GM18520 (cell line): ENCODE data around the gene C1QTNF6.

Experiments
- ATAC-seq: cut with Tn5 transposase; IDR thresholded peaks from one replicate; pipeline ENCODE4 v1.9.1; 2021; ENCODE audit not compliant: unreplicated experiment

The C1QTNF6 gene

DNA sequence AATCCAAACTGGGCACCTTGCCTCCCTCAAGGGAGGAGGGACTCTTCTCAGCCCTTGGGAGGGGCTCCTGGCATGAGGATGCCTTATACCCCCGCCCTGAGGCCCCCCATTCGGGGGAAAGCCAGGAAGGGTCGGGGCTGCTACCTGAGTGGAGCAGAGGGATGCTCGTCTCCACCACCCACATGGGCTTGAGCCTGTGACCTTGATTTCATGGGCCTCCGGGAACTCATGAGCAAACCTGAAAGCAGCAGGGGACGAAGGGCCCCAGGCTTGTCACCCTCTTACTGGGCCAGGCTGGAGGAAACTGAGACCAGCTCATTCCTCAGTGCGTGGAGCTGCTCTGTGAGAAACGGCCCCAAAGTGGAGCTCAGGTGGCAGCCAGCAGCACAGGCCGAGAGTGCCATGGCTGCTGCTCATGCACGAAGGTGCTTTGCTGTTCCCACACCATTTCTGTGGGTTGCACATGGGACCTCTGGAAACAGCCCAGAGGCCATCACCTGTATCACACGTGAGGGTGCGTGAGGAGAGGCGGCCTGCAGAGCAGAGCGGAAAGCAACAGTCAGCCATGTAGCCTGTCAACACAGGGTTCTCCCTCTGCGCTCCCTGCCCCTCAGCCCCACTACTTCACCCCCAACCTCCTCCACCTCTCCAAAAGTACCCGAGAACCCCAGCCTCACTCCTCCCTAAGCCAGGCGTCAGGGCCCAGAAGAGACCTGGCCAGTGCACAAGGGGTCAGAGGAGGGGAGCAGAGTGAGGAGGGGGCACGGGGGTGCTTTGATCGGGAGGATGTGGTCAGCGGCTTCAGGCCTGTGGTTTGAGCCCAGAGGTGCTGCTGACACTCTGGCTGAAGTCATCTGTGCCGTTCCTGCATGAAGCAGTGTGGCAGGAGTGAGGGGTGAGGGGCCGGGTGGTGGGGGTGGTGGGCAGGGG lies 24.2 kb downstream of the C1QTNF6 start:
- ATAC-seq: peak; percentile 28

DNA sequence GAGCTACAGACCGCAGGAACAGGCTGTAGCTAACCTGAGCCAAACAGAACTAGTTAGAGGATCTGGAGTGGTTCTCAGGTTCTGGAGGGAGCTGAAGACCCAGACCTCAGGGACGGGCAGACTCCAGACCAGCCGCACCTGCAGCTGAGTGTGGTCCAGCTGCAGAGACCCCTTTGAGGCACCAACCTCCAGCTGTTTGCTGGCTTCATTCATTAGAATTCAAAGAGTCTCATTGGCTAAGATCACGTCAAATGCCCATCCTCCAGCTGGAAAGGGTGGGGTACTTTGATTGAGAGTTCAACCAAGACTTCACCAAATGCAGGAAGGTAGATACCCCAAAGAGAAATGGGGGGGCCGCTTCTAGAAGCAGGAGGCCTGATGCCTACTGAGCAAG lies 25.0 kb downstream of the C1QTNF6 start:
- no peak for ATAC-seq

DNA sequence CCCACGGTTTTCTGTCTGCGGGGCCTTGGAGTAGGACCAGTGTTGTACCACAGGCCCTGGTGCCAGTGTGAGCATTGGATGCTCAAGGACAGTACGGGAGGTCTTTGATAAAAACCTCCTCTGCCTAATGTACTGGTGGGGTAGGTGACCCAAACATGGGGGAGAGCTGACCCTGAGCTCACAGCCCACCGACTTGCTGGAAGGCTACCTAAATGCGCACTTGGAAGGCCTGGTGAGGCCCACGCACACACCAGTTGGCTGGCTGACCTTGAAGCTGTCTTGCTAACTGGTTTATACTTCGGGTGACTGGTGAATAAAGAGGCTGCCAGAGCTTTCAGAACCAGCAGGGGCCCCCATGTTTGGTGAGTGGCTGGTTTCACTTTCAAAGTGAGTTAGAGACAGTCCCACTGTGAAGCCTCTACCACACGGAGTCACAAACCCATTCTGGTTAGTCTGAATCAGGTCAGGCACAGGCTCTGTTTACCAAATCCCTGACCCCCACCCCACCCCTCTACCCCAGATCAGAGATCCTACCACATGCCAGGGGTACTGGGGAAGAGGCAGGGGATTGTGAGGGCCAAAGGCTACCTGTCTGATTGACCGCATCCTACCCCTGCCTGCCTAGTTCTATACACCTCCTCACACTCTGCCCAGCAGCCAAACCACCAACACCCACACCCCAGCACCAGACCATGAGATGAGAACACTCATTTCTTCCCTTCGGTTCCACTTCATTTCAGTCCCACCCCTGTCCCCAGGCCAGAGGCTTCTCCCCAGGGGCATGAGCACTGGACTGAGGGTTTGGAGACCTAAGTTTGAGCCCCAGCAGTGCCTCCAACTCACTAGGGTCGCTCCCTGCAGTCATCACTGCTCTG lies 25.6 kb downstream of the C1QTNF6 start:
- ATAC-seq: peak; percentile 38

DNA sequence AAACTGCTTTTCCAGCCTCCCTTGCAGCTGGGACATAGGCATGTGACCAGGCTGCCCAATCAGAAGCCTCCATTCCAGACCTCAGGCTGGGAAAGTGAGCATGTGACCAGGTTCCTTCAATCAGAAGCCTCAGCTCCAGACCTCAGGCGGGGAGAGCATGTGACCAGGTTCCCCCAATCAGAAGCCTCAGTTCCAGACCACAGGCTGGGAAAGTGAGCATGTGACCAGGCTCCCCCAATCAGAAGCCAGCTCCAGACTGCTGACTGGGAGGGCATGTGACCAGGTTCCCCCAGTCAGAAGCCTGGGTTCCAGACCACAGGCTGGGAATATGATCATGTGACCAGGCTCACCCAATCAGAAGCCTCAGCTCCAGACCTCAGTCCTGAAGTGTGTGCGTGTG lies 26.6 kb downstream of the C1QTNF6 start:
- no peak for ATAC-seq

DNA sequence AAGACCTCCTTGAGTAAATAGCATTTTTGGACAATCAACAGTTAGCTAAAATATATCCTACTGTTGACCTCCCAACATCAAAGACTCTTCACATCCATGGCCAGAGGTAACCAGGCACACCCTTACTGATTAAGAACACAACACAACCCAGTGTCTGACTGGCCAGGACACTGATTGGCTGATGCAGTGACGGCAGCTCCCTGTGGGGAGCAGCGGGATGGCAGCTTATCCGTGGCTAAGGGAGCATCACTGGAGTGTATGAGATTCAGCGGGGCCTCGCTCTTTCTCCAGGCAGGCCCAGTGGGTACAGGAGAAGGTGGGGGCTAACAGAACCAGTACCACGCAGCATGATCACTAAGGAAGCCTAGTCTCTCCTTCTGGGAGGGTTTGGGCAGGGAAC lies 28.0 kb downstream of the C1QTNF6 start:
- no peak for ATAC-seq

DNA sequence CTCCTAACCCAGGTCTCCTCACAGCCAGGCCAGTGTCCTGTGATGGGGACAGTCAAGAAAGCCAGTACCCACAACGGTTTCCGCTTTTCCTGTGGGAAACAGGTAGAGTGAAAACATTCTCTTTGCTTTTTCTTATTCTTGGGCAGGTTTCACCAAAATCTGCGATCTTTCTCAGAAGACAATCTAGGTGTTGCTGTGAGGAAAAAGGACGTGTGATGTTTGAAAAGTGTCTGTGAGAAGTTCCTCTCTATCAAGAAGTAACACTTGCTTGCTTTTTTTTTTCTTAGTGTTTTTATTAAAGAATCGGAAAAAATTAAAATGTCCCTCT lies 29.1 kb downstream of the C1QTNF6 start:
- ATAC-seq: no peak

DNA sequence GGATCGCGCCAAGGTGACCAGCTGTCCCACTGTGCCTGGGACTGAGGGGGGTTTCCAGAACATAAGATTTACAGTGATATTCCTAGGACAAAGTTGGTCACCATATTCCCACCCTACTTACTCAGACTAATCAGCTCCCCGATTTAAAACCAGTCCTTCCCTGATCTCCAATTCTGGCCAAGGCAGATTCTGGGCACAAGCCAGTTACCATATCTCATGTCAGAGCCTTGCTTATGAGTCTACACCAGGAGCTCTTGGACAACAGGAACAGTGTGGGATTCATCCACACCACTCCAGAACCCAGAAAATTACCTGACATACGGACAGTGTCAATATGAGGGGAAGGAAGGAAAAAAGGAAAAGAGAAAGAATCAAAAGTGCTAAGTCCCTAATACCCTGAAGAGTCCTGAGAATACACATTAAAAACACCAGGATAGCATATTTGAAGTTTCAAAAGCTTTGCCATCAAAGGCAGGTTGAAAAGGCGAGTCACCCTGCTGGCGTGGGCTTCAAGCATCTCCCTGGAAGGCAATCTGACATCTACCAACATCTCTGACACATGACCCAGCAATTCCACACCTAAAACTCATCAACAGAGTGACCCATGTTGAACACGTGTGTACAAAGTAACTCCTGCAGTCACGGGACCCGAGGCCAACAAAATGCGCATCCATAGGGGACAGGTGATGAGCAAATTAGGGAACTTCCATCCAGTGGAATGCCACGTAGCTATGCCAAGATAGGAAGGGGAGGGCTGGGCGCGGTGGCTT lies 30.3 kb downstream of the C1QTNF6 start:
- no peak for ATAC-seq

DNA sequence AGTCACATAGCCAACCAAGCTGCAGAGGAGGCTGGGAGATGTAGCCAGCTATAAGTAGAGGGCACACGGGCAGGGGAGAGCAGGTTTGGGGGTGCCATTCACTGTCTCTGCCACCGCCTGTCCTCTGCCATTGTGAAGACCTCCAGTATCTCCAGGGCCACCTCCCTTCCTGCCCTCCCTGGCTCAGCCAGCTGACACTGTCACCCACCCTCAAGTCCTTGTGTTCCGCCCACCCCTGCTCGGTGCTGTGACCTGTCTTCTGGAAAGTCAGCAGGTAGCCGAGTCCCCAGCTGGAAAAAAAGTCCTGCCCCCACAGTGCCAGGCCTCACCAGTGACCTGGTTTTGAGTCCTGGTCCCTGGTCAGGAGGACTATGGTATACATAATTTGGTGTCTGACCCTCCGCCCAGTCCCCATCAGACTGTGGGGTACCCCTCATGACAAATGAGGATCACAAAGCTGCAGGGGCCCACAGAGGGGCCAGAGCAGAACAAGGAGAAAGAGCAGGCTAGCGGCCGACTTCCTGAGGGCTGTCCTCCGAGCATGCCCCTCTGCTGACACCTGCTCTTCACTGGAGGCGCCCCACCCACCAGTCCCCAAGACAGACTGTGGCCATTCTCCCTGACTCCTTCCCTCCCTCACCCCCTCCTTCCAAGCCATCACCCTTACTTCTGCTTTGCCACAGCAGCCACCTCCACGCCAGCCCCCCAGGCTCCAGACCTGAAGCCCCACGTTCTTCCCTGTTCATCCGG lies 31.2 kb downstream of the C1QTNF6 start:
- no peak for ATAC-seq

DNA sequence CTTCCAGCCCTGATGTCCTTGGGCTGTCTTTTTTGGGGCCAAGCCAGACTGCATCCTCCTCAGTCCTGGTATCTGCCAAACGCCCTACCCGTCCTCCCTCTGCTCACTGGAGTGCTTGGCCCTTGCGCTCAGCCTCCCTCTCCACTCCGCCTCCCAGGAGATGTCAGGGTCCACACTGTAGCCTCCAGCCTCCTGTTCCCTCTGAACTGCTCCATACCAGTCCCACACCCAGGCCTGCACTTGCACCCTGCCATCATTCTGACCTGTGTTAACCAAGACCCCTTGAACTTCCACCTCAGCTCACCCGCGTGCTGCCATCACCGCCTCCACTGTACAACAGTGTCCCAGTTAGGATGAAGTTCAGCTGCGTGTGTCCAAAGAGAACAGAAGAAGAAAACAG lies 32.1 kb downstream of the C1QTNF6 start:
- ATAC-seq: no peak

DNA sequence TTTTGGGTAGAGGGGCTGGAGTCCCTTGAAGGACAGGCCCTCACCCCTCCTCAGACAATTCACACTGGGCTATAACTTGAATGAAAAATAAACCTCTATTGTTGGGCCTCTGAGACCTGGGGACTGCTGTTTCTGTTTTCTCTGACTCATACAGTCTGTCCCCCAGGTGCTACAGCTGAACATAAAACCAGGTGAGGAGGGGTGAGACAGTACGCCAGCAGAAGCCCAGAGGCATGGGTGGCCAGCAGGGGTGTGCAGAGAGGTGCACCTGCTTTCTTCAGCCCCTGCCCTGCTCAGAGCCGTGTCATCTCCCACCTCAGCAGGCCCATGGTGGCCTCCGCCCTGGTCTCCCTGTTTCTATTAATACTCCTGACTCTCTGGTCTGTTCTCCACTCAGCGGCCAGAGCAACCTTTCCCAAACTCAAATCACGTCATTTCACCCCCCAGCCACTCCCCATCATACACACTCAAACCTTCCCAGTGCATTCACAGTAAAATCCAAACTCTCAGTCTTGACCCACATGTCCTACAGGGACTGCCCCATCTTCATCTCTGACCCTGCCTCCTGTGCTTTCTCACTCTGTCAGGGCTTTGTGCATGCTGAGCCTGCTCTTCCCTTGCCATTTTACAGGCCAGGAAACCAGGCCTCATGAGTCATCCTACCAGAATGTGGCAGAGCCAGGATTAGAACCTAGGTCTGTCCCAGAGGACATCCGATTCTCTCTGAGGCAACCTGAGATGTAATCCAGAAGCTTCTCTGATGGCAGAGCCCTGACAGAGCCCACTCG lies 32.9 kb downstream of the C1QTNF6 start:
- ATAC-seq: no peak

DNA sequence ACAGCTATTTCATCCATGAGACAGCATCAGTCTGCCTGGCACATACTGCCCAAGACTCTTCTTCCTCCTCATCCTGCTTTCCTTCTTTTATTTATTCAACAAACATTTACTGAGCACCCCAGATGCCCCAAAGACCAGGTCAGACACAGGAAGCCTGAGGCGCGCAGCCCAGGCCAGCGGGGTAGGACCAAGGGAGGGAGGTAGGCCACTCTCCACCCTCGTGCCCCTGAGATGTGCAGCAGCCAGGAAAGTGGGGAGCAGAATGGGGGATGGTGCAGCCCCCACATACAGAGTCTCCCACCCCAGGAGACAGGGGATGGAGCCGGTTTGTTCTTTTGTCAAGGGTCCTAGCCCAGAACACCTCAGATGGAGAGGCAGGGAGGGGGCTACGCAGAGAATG lies 34.1 kb downstream of the C1QTNF6 start:
- no peak for ATAC-seq

DNA sequence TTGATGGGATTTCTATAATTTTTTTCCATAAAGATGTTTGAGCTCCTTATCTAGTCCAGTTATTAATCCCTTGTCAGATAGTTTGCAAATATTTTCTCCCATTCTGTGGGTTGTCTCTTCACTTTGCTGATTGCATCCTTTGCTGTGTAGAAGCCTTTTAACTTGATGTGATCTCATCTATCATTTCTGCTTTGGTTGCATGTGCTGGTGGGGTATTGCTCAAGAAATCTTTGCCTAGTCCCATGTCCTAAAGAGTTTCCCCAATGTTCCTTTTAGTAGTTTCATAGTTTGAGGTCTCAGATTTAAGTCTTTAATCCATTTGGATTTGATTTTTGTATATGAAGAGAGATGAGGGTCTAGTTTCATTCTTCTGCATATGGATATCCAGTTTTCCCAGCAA lies 36.6 kb downstream of the C1QTNF6 start:
- ATAC-seq: no peak

DNA sequence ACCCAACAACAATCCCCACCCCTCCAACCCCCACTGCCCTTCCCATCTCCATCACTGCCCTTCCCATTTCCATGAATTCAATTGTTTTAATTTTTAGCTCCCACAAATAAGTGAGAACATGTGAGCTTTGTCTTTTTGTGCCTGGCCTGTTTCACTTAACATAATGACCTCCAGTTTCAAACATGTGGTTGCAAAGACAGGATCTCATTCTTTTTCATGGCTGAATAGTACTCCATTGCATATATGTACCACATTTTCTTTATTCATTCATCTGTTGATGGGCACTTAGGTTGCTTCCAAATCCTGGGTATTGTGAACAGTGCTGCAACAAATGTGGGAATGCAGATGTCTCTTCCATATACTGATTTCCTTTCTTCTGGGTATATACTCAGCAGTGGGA lies 37.3 kb downstream of the C1QTNF6 start:
- ATAC-seq: no peak

DNA sequence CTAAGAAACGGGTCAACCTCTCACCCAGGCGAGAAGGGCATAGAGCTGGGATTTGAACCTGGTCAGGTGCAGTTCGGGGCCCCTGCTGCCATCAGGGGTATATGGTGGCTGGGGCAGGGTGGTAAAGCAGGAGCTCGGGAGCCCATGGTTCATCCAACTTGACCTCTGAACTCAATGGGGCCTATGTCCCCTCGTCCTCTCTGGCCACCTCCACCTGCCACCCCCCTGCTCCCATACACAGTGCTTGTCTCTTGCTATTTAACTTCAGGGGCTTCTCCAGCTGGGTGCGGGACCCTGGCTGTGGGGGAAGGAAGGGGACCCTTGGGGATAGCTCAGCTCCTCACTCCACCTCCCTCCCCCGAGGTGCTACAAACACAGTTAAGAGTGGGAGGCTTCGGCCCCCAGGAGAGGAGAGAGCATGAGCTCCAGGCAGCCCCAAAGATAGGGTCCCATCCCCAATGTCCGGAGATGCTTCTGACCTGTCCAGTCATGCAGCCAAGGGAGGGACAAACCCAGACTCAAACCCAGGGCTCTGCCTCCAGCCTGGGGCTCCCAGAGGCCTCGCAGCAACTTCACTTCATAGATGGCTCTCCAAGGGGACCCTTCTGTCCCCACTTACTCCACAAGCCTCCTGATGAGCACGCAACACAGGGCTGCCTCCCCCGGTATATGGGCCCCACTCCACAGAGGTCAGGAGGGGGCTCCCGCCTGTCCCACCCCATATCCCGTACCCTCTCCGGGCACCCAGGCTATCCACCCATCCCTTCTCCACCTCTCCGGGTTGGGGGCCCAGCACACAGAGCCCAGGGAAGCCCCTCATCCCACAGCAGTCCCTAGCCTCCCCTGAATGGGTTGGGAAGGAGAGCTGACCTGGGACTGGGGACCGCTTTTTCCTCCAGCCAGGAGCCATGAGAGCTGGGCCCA lies 39.0 kb downstream of the C1QTNF6 start:
- no peak for ATAC-seq

DNA sequence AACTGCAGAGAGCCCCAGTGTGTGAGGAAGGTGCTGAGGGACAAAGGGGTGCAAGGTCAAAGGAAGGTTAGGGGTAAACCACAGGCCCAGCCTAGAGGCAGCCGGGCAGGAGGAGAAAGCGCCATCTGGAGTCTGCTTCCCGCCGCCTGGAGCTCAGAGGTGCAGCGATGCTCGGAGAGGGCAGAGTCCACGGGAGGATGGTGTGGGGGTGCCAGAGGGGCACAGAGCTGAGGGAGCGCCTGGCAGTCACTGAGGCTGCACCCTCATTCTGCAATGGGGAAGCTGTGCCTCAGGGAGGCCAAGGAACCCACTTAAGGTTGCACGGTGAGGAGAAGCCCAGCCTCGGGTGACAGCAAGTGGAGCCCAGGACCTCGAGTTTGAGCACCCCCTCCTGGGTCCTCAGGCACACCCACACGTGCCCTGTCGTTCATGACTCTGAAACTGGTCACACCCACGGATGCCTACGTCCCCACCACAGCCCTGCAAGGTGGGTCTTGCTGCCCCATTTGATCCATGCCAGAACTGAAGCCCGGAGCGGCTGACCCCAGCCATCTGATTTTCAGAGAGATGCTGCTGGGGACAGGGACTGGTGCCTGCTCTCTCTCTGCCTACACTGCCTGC lies 39.9 kb downstream of the C1QTNF6 start:
- ATAC-seq: no peak

DNA sequence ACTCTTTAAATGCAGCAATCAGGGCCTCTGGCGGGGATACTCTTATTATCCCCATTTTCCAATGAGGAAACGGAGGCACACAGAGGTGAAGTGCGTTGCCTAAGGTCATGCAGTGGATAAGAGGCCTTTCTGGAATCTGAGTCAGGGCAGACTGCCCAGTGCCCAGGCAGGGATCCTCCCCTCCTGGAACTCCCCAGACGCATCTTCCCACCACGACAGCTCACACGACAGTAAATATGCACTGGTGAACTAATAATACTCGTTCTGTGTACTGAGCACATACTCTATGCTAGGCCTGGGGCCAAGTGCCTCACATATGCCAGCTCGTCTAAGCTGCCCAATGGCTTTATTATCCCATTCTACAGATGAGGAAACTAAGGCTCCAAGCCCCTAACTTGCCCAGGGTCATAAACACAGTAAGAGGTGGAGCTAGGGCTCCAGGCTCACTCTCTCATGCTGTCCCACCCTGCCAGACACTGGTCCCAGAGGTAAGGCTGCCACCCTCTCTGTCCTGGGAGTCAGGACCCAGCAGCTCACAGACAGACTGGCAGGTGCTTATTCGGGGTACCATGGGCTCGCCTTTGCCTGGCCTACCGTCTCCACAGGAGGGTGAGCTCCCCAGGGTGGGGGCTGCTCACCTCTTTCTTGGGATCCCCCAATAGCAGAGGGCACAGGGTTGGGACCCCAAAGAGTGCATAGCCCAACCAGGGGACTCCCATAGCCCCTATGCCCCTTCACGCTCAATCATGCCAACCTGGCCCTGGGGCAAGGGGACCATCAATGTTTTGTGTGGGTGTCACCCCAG lies 40.7 kb downstream of the C1QTNF6 start:
- ATAC-seq: no peak

DNA sequence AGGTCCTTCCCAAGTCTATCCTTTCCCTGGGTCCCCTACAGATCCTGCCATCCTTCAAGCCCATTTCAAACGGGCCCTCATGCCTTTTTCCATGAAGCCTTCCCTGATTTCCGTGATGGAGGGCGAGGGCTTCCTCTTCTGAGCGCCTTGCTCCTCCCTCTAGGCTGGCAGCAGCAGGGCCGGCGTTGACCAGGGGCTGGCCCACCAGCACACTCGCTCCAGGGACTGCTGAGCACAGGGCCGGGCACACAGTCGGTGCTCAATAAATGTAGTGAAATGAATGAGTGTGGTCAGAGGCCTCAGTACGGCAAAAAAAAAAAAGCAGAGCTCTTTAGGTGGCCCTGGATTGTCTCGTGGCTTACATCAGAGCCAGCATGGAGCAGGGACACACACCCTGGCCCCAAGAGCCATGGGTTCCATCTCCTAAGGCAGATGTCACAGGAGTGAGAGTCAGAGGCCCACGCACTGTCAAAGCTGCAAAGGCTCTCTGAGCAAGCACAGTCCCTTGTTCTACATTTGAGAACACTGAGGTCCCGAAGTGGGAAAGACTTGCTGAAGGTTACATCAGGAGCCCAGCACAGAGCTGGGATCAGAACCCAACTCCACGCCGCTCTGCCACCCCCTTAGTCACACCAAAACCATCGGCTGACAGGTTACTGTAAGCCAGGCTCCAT lies 41.4 kb downstream of the C1QTNF6 start:
- ATAC-seq: no peak
